Measurements from ENCODE around the gene SORCS2. TPM values are rescaled to one million over a fixed set of nuclear protein-coding genes. Genes with fewer than 3 reads are reported as not detected.
A peak's percentile ranks its signal among the peaks of the same experiment; 100 is the strongest.

SORCS2 gene
- total RNA-seq, 2 donors from 2014 or later: 0.21 to 0.92 TPM

GRCh38 chr4:7648544-7649395 is 456.4 kb downstream of the SORCS2 start:
- intact Hi-C loops (cut with DNase I, micrococcal nuclease): no loop called here
- no peak for DNase-seq
- no peak for ATAC-seq

GRCh38 chr4:7649411-7649740 is 457.0 kb downstream of the SORCS2 start:
- no peak for ATAC-seq
- intact Hi-C loops (cut with DNase I, micrococcal nuclease): no loop called here

GRCh38 chr4:7649741-7650531 is 457.6 kb downstream of the SORCS2 start:
- ATAC-seq (peak; percentile 38), DNase-seq (peak in 1 of 2 donors; percentile 46)
- intact Hi-C loops (cut with DNase I, micrococcal nuclease): no loop called here

More at GRCh38 chr4:7649411-7649740, 457.0 kb downstream of the SORCS2 start:
- no peak for DNase-seq

- ATAC-seq (peak; percentile 40), DNase-seq (no peak)
- intact Hi-C loops (cut with DNase I, micrococcal nuclease): no loop called here
Measured at GRCh38 chr4:7650606-7651385, 458.5 kb downstream of the SORCS2 start.

GRCh38 chr4:7651461-7651921 is 459.2 kb downstream of the SORCS2 start:
- DNase-seq: no peak
- intact Hi-C loops (cut with DNase I, micrococcal nuclease): no loop called here
- ATAC-seq: no peak

- intact Hi-C loops (cut with DNase I, micrococcal nuclease): no loop called here
- ATAC-seq (no peak), DNase-seq (no peak)
Measured at GRCh38 chr4:7652006-7652405, 459.7 kb downstream of the SORCS2 start.

GRCh38 chr4:7652451-7652881 is 460.1 kb downstream of the SORCS2 start:
- no peak for DNase-seq
- no peak for ATAC-seq
- intact Hi-C loops (cut with DNase I, micrococcal nuclease): no loop called here

- no peak for DNase-seq
Measured at GRCh38 chr4:7652906-7653305, 460.6 kb downstream of the SORCS2 start.

GRCh38 chr4:7653510-7654369 is 461.4 kb downstream of the SORCS2 start:
- intact Hi-C loops (cut with DNase I, micrococcal nuclease): no loop called here
- no peak for DNase-seq
- ATAC-seq: no peak

More at GRCh38 chr4:7652906-7653305, 460.6 kb downstream of the SORCS2 start:
- intact Hi-C loops (cut with DNase I, micrococcal nuclease): no loop called here
- ATAC-seq: no peak

- intact Hi-C loops (cut with DNase I, micrococcal nuclease): no loop called here
- ATAC-seq (no peak), DNase-seq (no peak)
Measured at GRCh38 chr4:7654550-7655445, 462.5 kb downstream of the SORCS2 start.

GRCh38 chr4:7655511-7656243 is 463.3 kb downstream of the SORCS2 start:
- intact Hi-C loops (cut with DNase I, micrococcal nuclease): no loop called here
- ATAC-seq: no peak

GRCh38 chr4:7656244-7656800 is 464.0 kb downstream of the SORCS2 start:
- DNase-seq (no peak), ATAC-seq (no peak)

More at GRCh38 chr4:7655511-7656243, 463.3 kb downstream of the SORCS2 start:
- no peak for DNase-seq

GRCh38 chr4:7657545-7658297 is 465.4 kb downstream of the SORCS2 start:
- no peak for ATAC-seq
- intact Hi-C loops (cut with DNase I, micrococcal nuclease): no loop called here
- DNase-seq: no peak

More at GRCh38 chr4:7656244-7656800, 464.0 kb downstream of the SORCS2 start:
- intact Hi-C loops (cut with DNase I, micrococcal nuclease): no loop called here

GRCh38 chr4:7658341-7659204 is 466.2 kb downstream of the SORCS2 start:
- ATAC-seq (no peak), DNase-seq (no peak)
- intact Hi-C loops (cut with DNase I, micrococcal nuclease): no loop called here

All from left colon (tissue), 2 donors.